Liver (tissue), 9 donors: ENCODE results near the gene RASGRF2. TPM values are rescaled to one million over a fixed set of nuclear protein-coding genes. Genes with fewer than 3 reads are reported as not detected.

Source experiments
- DNase-seq: peaks from one replicate; pipeline ENCODE4 v3.0.0-alpha.2; 2017; ENCODE audit warnings: low spot score
- H3K27ac ChIP-seq, 2 donors: one replicate each; pipeline ENCODE4 v1.7.0; 2013; ENCODE audit warnings: inconsistent platforms in 2 of 2, low read length in 2 of 2, control low read depth in 1 of 2, low read depth in 1 of 2, mild to moderate bottlenecking in 1 of 2
- H3K27me3 ChIP-seq, 4 donors: one replicate each; pipeline versions ENCODE4 v1.6.1 to v1.7.0; 2013; ENCODE audit warnings: low read length in 3 of 4, inconsistent platforms in 1 of 4, mild to moderate bottlenecking in 1 of 4, moderate library complexity in 1 of 4; ENCODE audit not compliant: control insufficient read depth in 4 of 4, insufficient read depth in 4 of 4
- H3K36me3 ChIP-seq, 4 donors: one replicate each; pipeline versions ENCODE4 v1.6.1 to v1.7.0; 2013; ENCODE audit warnings: low read length in 3 of 4, mild to moderate bottlenecking in 3 of 4, low read depth in 1 of 4, moderate library complexity in 1 of 4; ENCODE audit not compliant: control insufficient read depth in 4 of 4, insufficient read depth in 3 of 4
- H3K4me1 ChIP-seq, 4 donors: one replicate each; pipeline versions ENCODE4 v1.6.1 to v1.7.0; 2013; ENCODE audit warnings: low read length in 3 of 4, mild to moderate bottlenecking in 3 of 4, moderate library complexity in 1 of 4; ENCODE audit not compliant: control insufficient read depth in 4 of 4, insufficient read depth in 4 of 4
- H3K4me3 ChIP-seq, 3 donors: one replicate each; pipeline versions ENCODE4 v1.6.1 to v1.7.0; 2013; ENCODE audit warnings: low read length in 3 of 3, control low read depth in 1 of 3, low read depth in 1 of 3, mild to moderate bottlenecking in 1 of 3
- H3K9ac ChIP-seq, 2 donors: one replicate each; pipeline ENCODE4 v1.7.0; 2013; ENCODE audit warnings: low read length in 2 of 2, mild to moderate bottlenecking in 2 of 2, moderate library complexity in 2 of 2, control low read depth in 1 of 2, low read depth in 1 of 2
- H3K9me3 ChIP-seq, 4 donors: one replicate each; pipeline versions ENCODE4 v1.6.1 to v1.7.0; 2013; ENCODE audit warnings: low read length in 3 of 4; ENCODE audit not compliant: control insufficient read depth in 4 of 4
- ATF3 ChIP-seq: IDR thresholded peaks from 2 replicates; pipeline ENCODE4 v1.6.1; 2016; ENCODE audit warnings: antibody characterized with exemption
- CTCF ChIP-seq: fragments of 150-350 bp; IDR thresholded peaks from 2 replicates; pipeline ENCODE4 v1.5.1; 2017; ENCODE audit warnings: improper control_type of control experiment, low read depth, low read length; ENCODE audit not compliant: missing input control
- EGR1 ChIP-seq, 2 donors: IDR thresholded peaks; 2 replicates each; pipeline ENCODE4 v1.6.1; 2016 to 2018; ENCODE audit warnings: antibody characterized with exemption in 2 of 2, low read depth in 2 of 2
- FOXA1 ChIP-seq: IDR thresholded peaks from 2 replicates; pipeline ENCODE4 v1.6.1; 2016; ENCODE audit warnings: antibody characterized with exemption
- FOXA2 ChIP-seq: IDR thresholded peaks from 2 replicates; pipeline ENCODE4 v1.6.1; 2016; ENCODE audit warnings: antibody characterized with exemption
- HNF4A ChIP-seq, 2 donors: conservative IDR thresholded peaks; 2 replicates each; pipeline ENCODE4 v1.6.1; 2016; ENCODE audit warnings: antibody characterized with exemption in 2 of 2, mild to moderate bottlenecking in 2 of 2
- HNF4G ChIP-seq: IDR thresholded peaks from 2 replicates; pipeline ENCODE4 v1.6.1; 2016; ENCODE audit warnings: antibody characterized with exemption
- JUND ChIP-seq, 2 donors: IDR thresholded peaks; 2 replicates each; pipeline ENCODE4 v1.6.1; 2016; ENCODE audit warnings: antibody characterized with exemption in 2 of 2
- MAX ChIP-seq: IDR thresholded peaks from 2 replicates; pipeline ENCODE4 v1.6.1; 2016; ENCODE audit warnings: antibody characterized with exemption
- NR2F2 ChIP-seq: IDR thresholded peaks from 2 replicates; pipeline ENCODE4 v1.6.1; 2016; ENCODE audit warnings: antibody characterized with exemption
- RAD21 ChIP-seq, 2 donors: IDR thresholded peaks; 2 replicates each; pipeline ENCODE4 v1.6.1; 2016; ENCODE audit warnings: antibody characterized with exemption in 2 of 2, mild to moderate bottlenecking in 2 of 2
- REST ChIP-seq: IDR thresholded peaks from 2 replicates; pipeline ENCODE4 v1.6.1; 2016; ENCODE audit warnings: antibody characterized with exemption, mild to moderate bottlenecking
- RXRA ChIP-seq, 2 donors: IDR thresholded peaks; 2 replicates each; pipeline ENCODE4 v1.6.1; 2017 to 2018; ENCODE audit warnings: antibody characterized with exemption in 2 of 2, mild to moderate bottlenecking in 1 of 2
- SP1 ChIP-seq: IDR thresholded peaks from 2 replicates; pipeline ENCODE4 v1.6.1; 2018; ENCODE audit warnings: antibody characterized with exemption, mild to moderate bottlenecking
- TAF1 ChIP-seq: conservative IDR thresholded peaks from 2 replicates; pipeline ENCODE4 v1.6.1; 2016; ENCODE audit warnings: antibody characterized with exemption, mild to moderate bottlenecking
- YY1 ChIP-seq: IDR thresholded peaks from 2 replicates; pipeline ENCODE4 v1.6.1; 2016; ENCODE audit warnings: antibody characterized with exemption, mild to moderate bottlenecking
- ZBTB33 ChIP-seq: IDR thresholded peaks from 2 replicates; pipeline ENCODE4 v1.6.1; 2016; ENCODE audit warnings: antibody characterized with exemption
- WGBS: extraction: QIAGEN DNeasy Blood & Tissue Kit; methylation state at CpG from one replicate; pipeline ENCODE4 v1.1.7; 2013; 5-methylcytosine and 5-hydroxymethylcytosine counted together
- polyA plus RNA-seq, 2 donors: library from polyadenylated mRNA; stranded (reverse) in 1 of 2; unstranded in 1 of 2; fragments of 200-250 nt in 1 of 2; fragments of >200 nt in 1 of 2; fragmentation: Nextera tagmentation in 1 of 2; extraction: Ambion mirVana in 1 of 2; gene quantifications; one replicate each; pipeline versions ENCODE4 v1.2.1 to v1.2.3, GENCODE V29; 2013 to 2015
- total RNA-seq, 2 donors: library from RNA; depleted of rRNA; stranded (reverse); fragments of >200 nt; gene quantifications; one replicate each; pipeline ENCODE4 v1.2.3, GENCODE V29; 2014
- donor health status: healthy.
- donor health status: healthy.
- donor health status: healthy.
- donor health status: healthy.
- donor health status: healthy.

Gene RASGRF2
- total and polyA plus RNA-seq, 4 donors, result 0.12 to 3.3 (median 0.23) TPM

GRCh38 chr5:81219389-81219788 is 259.2 kb downstream of the RASGRF2 start:
- H3K27ac ChIP-seq, result no peak overlapping the region
- H3K4me1 ChIP-seq, result no peaks in the 10 kb centered on the region
- TF ChIP-seq JUND (IDR thresholded peaks at IDR 0.05), result no peak
- TF ChIP-seq ZBTB33, result no peak
- TF ChIP-seq HNF4G, result no peak
- TF ChIP-seq TAF1, result no peak
- no peak for TF ChIP-seq YY1
- TF ChIP-seq CTCF, result no peak
- no peak for TF ChIP-seq ATF3
- TF ChIP-seq RXRA (IDR thresholded peaks at IDR 0.05), result no peak
- no peak for TF ChIP-seq NR2F2
- TF ChIP-seq RAD21 (IDR thresholded peaks at IDR 0.05), result no peak
- no peak for TF ChIP-seq FOXA1
- no peak for TF ChIP-seq HNF4A (conservative IDR thresholded peaks at IDR 0.05)
- no peak for TF ChIP-seq MAX
- TF ChIP-seq SP1, result no peak
- no peak for TF ChIP-seq REST
- TF ChIP-seq EGR1 (IDR thresholded peaks at IDR 0.05; ENCODE audit: low read depth in 2 of 2), result no peak
- H3K36me3 ChIP-seq, result no peaks in the 10 kb centered on the region
- H3K9ac ChIP-seq, result no peak overlapping the region
- WGBS, result 95% methylated on average over 3 of the region's 3 CpGs
- no peak for DNase-seq
- H3K4me3 ChIP-seq, result no peak overlapping the region
- H3K27me3 ChIP-seq, result no peaks in the 10 kb centered on the region
- H3K9me3 ChIP-seq, result no peaks in the 10 kb centered on the region

- no peak for DNase-seq
- no peaks in the 10 kb centered on the region for H3K4me1 ChIP-seq
- no peak overlapping the region for H3K4me3 ChIP-seq
- H3K27me3 ChIP-seq, result no peaks in the 10 kb centered on the region
- no peak overlapping the region for H3K27ac ChIP-seq
- H3K9me3 ChIP-seq, result no peaks in the 10 kb centered on the region
- H3K36me3 ChIP-seq, result no peaks in the 10 kb centered on the region
- H3K9ac ChIP-seq, result no peak overlapping the region
- no peak for TF ChIP-seq CTCF
- no peak for TF ChIP-seq REST
- no peak for TF ChIP-seq RAD21 (IDR thresholded peaks at IDR 0.05)
- TF ChIP-seq TAF1, result no peak
- no peak for TF ChIP-seq YY1
- no peak for TF ChIP-seq HNF4A (conservative IDR thresholded peaks at IDR 0.05)
- no peak for TF ChIP-seq HNF4G
- no peak for TF ChIP-seq ATF3
- no peak for TF ChIP-seq MAX
- TF ChIP-seq FOXA2, result no peak
Measured at GRCh38 chr5:81222285-81222684, 262.1 kb downstream of the RASGRF2 start.
